ENCODE measurements around the gene CMTM5.
"Not testable (repeated sequence)": the region's sequence is repeated elsewhere in the genome, so short reads cannot be mapped to it uniquely, and the experiment has no call there.

Gene CMTM5

DNA sequence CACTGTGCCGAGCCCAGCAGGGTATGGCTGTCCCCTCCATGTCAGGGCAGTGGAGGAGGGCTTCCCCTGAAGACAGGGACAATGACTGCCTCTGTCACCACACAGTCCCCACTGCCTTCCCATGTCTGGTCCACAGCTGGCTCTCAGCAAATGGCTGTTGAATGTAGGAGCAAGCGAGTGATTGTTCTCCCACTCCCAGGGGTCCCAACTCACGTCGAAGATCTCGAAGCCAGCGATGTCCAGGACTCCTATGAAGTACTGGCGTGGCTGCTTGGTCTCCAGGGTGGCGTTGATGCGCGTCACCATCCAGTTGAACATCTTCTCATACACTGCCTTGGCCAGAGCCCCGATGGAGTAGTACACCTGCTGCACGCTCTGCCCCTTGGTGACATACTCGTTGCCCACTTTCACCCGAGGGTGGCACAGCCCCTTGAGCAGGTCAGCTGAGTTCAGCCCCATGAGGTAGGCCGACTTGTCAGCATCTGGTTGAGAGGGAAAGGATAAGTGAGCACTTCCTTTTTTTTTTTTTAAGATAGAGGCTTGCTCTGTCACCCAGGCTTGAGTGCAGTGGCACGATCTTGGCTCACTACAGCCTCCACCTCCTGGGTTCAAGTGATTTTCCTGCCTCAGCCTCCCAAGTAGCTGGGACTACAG, 23.8 kb downstream of the CMTM5 start:
- not testable (repeated sequence) for DNase-seq

GRCh38 chr14:23401291-23401690, 24.4 kb downstream of the CMTM5 start:
- no peak for DNase-seq

- no peak for DNase-seq
Measured at GRCh38 chr14:23402296-23403138, 25.7 kb downstream of the CMTM5 start.

- DNase-seq: no peak
Measured at GRCh38 chr14:23403139-23403438, 26.2 kb downstream of the CMTM5 start.

DNA sequence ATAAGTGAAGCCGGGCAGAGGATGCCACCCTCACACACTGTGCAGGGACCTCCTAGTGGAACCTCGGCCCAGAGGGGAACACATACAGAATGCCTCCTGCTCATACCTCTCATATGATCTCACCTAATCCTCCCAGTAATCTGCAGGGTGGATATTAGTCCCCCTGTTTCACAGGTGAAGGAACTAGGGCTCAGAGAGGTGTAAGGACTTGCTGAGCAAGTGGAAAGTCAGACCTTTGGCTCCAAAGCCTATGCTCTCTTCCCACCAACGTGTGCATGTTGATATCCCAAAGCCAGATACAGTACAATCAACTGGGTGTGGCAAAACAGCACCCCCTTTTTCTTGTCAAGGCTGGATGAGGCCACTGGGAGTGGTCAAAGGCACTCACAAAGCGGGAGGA, 27.1 kb downstream of the CMTM5 start:
- no peak for DNase-seq

GRCh38 chr14:23404331-23404900, 27.6 kb downstream of the CMTM5 start:
- DNase-seq: no peak

- no peak for DNase-seq
Measured at GRCh38 chr14:23405096-23405495, 28.2 kb downstream of the CMTM5 start.

GRCh38 chr14:23405516-23406025, 28.7 kb downstream of the CMTM5 start:
- DNase-seq: no peak

DNA sequence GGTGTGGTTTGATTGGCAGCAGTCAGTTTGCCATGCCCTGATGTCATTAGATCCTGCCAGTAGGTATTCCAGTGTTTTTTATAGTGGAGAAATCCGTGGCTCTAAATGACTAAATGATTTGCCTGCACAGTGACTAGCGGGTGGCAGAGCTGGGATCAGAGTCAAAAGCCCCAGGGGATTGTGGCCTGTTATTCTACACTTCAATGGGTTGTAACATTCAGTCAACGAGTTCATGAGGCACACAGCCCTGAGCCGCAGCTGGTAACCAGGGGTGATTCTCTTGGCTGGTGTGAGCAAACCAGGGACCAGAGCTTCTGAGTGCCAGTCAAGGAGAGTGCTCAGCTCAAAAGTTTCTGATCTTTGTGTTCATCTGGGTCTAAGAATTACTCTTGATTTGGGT, 29.4 kb downstream of the CMTM5 start:
- DNase-seq: no peak

GRCh38 chr14:23406725-23407355, 30.0 kb downstream of the CMTM5 start:
- DNase-seq: no peak

DNA sequence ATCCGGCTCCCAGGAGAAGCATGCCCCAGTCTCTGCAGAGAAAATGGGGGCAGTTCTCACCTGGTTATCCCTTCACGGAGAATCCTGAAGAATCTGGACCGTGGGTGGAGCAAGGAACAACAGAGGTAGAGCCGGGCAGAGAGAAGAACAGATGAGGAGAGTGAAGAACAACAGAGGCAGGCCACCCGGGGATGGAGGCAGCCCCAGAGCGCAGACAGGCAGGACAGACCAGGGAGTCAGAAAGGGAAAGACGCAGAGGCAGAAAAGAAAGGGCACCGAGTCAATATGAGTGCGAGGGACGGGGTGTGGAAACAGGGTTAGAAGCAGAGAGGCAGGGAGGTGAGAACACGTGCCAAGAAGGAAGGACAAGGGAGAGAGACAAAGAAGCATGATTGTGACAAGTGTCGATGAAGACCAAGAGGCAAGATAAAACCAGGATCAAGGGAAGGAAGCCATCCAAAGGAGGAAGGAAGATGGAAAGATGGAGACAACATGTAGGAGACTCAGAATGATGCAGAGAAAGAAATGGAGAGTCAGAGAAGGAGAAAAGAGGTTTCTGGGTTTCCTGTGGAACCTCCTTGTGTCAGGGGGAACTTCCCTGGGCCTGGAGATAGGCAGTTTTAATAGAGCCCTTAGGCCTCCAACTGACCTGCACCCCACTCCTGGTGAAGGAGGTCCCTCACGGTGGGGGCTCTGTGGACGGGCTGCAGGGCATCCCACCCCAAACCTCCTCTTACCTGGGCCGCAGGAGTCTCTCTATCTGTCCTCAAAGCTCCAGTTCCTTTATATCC, 30.9 kb downstream of the CMTM5 start, which contains the start of gene MYH6:
Gene MYH6, minus strand, starts transcription at position 758 of the 791 bp plus-strand sequence. CDS start 1,050 bp downstream, outside the sequence.
- no peak for DNase-seq

DNA sequence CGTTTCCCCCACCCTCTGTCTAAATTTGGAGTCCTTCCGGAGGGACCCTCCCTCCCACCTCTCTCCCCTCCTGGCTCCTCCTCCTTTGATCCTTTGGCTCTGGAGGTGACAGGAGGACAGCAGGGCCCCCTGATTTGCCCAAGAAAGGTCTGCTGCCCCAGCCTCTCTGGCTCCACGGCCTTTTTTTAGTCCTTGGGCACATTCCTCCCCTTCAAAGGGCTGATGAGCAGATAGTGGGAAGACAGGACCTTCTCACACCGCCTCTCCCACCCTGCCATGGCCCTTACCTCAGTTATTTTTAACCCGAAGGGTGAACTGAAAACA, 31.4 kb downstream of the CMTM5 start:
- no peak for DNase-seq

GRCh38 chr14:23409475-23409874, 32.6 kb downstream of the CMTM5 start:
- DNase-seq: no peak

- no peak for DNase-seq
Measured at GRCh38 chr14:23409966-23410635, 33.3 kb downstream of the CMTM5 start.

DNA sequence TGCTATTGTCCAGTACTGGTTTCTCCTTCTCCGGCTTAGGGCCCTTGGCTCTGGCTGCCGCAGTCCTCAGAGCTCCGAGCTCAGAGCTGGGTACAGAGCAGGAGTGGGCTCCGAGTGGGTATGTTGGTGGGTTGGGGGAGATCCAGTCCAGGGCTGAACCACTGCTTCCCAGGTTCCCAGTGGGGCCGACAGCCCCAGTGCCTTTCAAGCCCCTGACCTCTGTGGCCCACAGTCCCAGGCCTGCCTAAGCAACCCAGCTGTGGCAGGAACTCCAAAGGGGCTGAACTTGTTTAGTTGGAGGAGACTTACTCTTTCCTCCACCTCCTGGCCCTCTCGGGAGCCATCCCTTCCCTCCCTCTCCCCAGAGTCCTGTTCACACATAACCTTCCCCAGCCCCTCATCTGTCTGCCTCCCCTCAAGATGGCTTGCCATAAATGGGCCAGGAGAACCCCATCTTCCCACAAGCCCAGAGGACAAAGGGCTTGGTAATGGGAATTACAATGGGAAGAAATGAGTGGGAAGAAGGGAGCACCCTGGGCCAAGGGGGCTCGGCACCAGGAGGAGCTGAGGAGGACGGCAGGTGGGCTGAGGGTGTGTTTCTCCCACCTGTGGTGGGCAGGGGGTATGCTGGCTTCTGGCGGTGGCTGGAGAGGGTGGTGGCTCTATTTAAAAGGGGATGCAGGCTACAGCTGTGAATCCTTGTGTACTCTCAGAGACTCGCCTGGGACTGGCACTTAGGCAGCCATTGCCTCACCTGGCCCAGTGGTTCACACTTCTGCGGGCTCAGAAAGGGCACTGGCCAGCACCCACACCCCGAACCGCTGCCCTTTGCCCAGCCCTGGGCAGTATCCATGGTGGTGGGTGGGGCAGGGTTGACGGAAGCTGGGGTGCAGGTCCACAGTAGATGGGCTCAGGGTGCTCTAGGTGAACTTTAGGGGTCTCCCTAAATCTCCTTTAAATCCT, 35.0 kb downstream of the CMTM5 start:
- no peak for DNase-seq

DNA sequence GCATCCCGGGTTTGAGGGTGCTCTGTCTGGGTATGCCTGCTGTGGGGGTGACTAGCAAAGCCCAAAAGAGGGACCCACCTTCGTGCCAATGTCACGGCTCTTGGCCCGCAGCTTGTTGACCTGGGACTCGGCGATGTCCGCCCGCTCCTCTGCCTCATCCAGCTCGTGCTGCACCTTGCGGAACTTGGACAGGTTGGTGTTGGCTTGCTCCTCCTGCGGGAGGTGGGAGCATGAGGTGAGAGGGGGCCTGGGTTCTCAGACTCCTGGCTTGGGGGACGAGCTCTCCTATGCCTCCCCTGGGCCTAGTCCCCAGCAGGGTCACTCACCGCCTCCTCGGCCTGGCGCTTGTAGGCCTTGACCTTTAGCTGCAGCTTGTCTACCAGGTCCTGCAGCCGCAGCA, 36.8 kb downstream of the CMTM5 start:
- no peak for DNase-seq

DNA sequence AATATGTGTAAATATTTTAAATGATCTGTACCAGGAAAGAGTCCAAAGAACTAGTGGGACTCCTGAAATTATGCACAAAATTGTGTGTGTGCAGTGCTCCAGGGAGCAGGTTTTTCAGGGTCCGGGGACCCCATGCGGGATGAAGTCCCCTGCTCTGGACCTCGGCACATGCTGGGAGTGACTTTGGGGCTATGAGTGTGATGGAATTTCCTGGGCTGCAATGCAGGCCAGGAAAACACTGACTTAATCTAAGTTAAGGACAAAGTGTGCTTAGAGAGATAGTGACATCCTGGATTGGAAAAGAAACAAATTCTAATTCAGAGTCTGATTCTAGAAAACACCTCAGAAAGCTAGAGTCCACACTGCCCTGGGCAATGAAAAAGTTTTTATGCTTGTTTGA, 37.4 kb downstream of the CMTM5 start:
- DNase-seq: no peak

- no peak for DNase-seq
Measured at GRCh38 chr14:23414906-23415820, 38.3 kb downstream of the CMTM5 start.

- no peak for DNase-seq
Measured at GRCh38 chr14:23415821-23416778, 39.3 kb downstream of the CMTM5 start.
